ENCODE data around the gene KIAA1586. TPM values are rescaled to one million over a fixed set of nuclear protein-coding genes. Genes with fewer than 3 reads are reported as not detected.
A peak's percentile ranks its signal among the peaks of the same experiment; 100 is the strongest.
"Not testable (repeated sequence)": the region's sequence is repeated elsewhere in the genome, so short reads cannot be mapped to it uniquely, and the experiment has no call there.

KIAA1586 gene
- total and polyA plus RNA-seq, 2 experiments from 2014 or later, result 11.5 to 18.6 TPM

- no peak for DNase-seq (ENCODE audit: low spot score)
- Histone ChIP-seq H3K36me3 (replicated peaks; ENCODE audit: insufficient read depth, low read depth) (no peaks in the 10 kb centered on the region), H3K9me2 (replicated peaks; ENCODE audit: insufficient read depth) (no peaks in the 10 kb centered on the region), H3K4me3 (no peak overlapping the region), H2AFZ (no peak overlapping the region), H3K27ac (no peak overlapping the region), H3K79me2 (peaks cover 17% of the 10 kb centered on the region), H4K20me1 (ENCODE audit: insufficient read depth, poor library complexity, severe bottlenecking) (peaks cover 16% of the 10 kb centered on the region), H3K27me3 (no peaks in the 10 kb centered on the region), H3K4me1 (ENCODE audit: insufficient read depth) (peaks cover 17% of the 10 kb centered on the region), H3K9me3 (ENCODE audit: low read depth) (no peaks in the 10 kb centered on the region), H3K4me2 (no peak overlapping the region)
- WGBS (ENCODE audit: low lambda C conversion rate, missing lambda C conversion rate), result 94% methylated on average over 2 of the region's 2 CpGs
- no peak for TF ChIP-seq CTCF (IDR thresholded peaks at IDR 0.05; ENCODE audit: poor library complexity)
- TF ChIP-seq EZH2 (IDR thresholded peaks at IDR 0.05; ENCODE audit: borderline replicate concordance), result no peak
- no peak for TF ChIP-seq EZH2phosphoT487 (IDR thresholded peaks at IDR 0.05; ENCODE audit: low read depth, severe bottlenecking, unreplicated experiment)
These were observed 1.9 kb upstream of the KIAA1586 start for GRCh38 chr6:57044568-57044967.

- H3K4me2 ChIP-seq; H3K27ac ChIP-seq; H3K4me3 ChIP-seq; DNase-seq (ENCODE audit: low spot score); H2AFZ ChIP-seq; H3K9me3 ChIP-seq (ENCODE audit: low read depth); H3K9me2 ChIP-seq (replicated peaks; ENCODE audit: insufficient read depth); H3K36me3 ChIP-seq (replicated peaks; ENCODE audit: insufficient read depth, low read depth); H3K27me3 ChIP-seq: not testable (repeated sequence)
- Histone ChIP-seq H4K20me1 (ENCODE audit: insufficient read depth, poor library complexity, severe bottlenecking) (peaks cover 21% of the 10 kb centered on the region), H3K4me1 (ENCODE audit: insufficient read depth) (peaks cover 18% of the 10 kb centered on the region), H3K79me2 (peaks cover 41% of the 10 kb centered on the region)
- WGBS (ENCODE audit: low lambda C conversion rate, missing lambda C conversion rate), result no CpG with 5 or more reads among the region's 5 CpGs
These were observed 728 bp downstream of the KIAA1586 start for GRCh38 chr6:57047257-57047585.

GRCh38 chr6:57047859-57048258, 1.4 kb downstream of the KIAA1586 start:
- WGBS (ENCODE audit: low lambda C conversion rate, missing lambda C conversion rate), result 73% methylated on average over 6 of the region's 6 CpGs

GRCh38 chr6:57048577-57048976, 2.1 kb downstream of the KIAA1586 start:
- peak overlapping the region; percentile 1 for H3K27ac ChIP-seq
- H3K36me3 ChIP-seq (replicated peaks; ENCODE audit: insufficient read depth, low read depth), result no peaks in the 10 kb centered on the region
- H3K9me3 ChIP-seq (ENCODE audit: low read depth), result no peaks in the 10 kb centered on the region
- peaks cover 18% of the 10 kb centered on the region for H3K4me1 ChIP-seq (ENCODE audit: insufficient read depth)
- no peak for DNase-seq (ENCODE audit: low spot score)
- WGBS (ENCODE audit: low lambda C conversion rate, missing lambda C conversion rate), result 74% methylated on average over 5 of the region's 5 CpGs
- peaks cover 21% of the 10 kb centered on the region for H4K20me1 ChIP-seq (ENCODE audit: insufficient read depth, poor library complexity, severe bottlenecking)
- no peaks in the 10 kb centered on the region for H3K9me2 ChIP-seq (replicated peaks; ENCODE audit: insufficient read depth)
- peak overlapping the region; percentile 83 for H3K4me2 ChIP-seq
- H2AFZ ChIP-seq, result no peak overlapping the region
- peak overlapping the region; percentile 47 for H3K4me3 ChIP-seq
- no peak for TF ChIP-seq EZH2phosphoT487 (IDR thresholded peaks at IDR 0.05; ENCODE audit: low read depth, severe bottlenecking, unreplicated experiment)
- H3K27me3 ChIP-seq, result no peaks in the 10 kb centered on the region
- H3K79me2 ChIP-seq, result peaks cover 44% of the 10 kb centered on the region

More at GRCh38 chr6:57047859-57048258, 1.4 kb downstream of the KIAA1586 start:
- H3K4me2 ChIP-seq, result peak overlapping the region; percentile 83
- H3K9me3 ChIP-seq (ENCODE audit: low read depth); DNase-seq (ENCODE audit: low spot score); H3K9me2 ChIP-seq (replicated peaks; ENCODE audit: insufficient read depth); H2AFZ ChIP-seq; H3K36me3 ChIP-seq (replicated peaks; ENCODE audit: insufficient read depth, low read depth); H3K27me3 ChIP-seq: not testable (repeated sequence)
- peaks cover 21% of the 10 kb centered on the region for H4K20me1 ChIP-seq (ENCODE audit: insufficient read depth, poor library complexity, severe bottlenecking)
- H3K4me3 ChIP-seq, result peak overlapping the region; percentile 47
- peaks cover 43% of the 10 kb centered on the region for H3K79me2 ChIP-seq
- H3K4me1 ChIP-seq (ENCODE audit: insufficient read depth), result peaks cover 18% of the 10 kb centered on the region
- H3K27ac ChIP-seq, result peak overlapping the region; percentile 1

- WGBS (ENCODE audit: low lambda C conversion rate, missing lambda C conversion rate), result 98% methylated on average over 3 of the region's 3 CpGs
- H3K9me2 ChIP-seq (replicated peaks; ENCODE audit: insufficient read depth), result no peaks in the 10 kb centered on the region
- no peaks in the 10 kb centered on the region for H3K27me3 ChIP-seq
- H3K79me2 ChIP-seq, result no peaks in the 10 kb centered on the region
- DNase-seq (ENCODE audit: low spot score), result no peak
- H4K20me1 ChIP-seq (ENCODE audit: insufficient read depth, poor library complexity, severe bottlenecking), result no peaks in the 10 kb centered on the region
- H3K4me3 ChIP-seq, result no peak overlapping the region
- H3K4me2 ChIP-seq, result no peak overlapping the region
- no peaks in the 10 kb centered on the region for H3K9me3 ChIP-seq (ENCODE audit: low read depth)
- H3K27ac ChIP-seq, result no peak overlapping the region
- H3K4me1 ChIP-seq (ENCODE audit: insufficient read depth), result no peaks in the 10 kb centered on the region
- H3K36me3 ChIP-seq (replicated peaks; ENCODE audit: insufficient read depth, low read depth), result no peaks in the 10 kb centered on the region
- H2AFZ ChIP-seq, result no peak overlapping the region
- TF ChIP-seq EZH2phosphoT487 (IDR thresholded peaks at IDR 0.05; ENCODE audit: low read depth, severe bottlenecking, unreplicated experiment) (no peak), CTCF (IDR thresholded peaks at IDR 0.05; ENCODE audit: poor library complexity) (no peak), EZH2 (IDR thresholded peaks at IDR 0.05; ENCODE audit: borderline replicate concordance) (no peak)
These were observed 17.4 kb downstream of the KIAA1586 start for GRCh38 chr6:57063847-57064246.
